HEK293T (cell line): Measurements from ENCODE around the gene C11orf58.

Experiments
- CTCF ChIA-PET: fragments of 350-600 bp; formaldehyde crosslinking; extraction: SDS; loops from one replicate; lab custom pipeline; 2021; ENCODE audit warnings: antibody characterized with exemption, inconsistent platforms; lab: Yijun Ruan, JAX
- POLR2A ChIA-PET: fragments of 350-600 bp; formaldehyde crosslinking; extraction: SDS; loops from one replicate; lab custom pipeline; 2020; ENCODE audit warnings: antibody characterized with exemption, inconsistent platforms; lab: Yijun Ruan, JAX
- DNase-seq: peaks from one replicate; pipeline ENCODE4 v3.0.0; 2012; ENCODE audit warnings: mixed read lengths; ENCODE audit errors: extremely low spot score
- ARNT ChIP-seq: fragments of 450-650 bp; IDR thresholded peaks from 2 replicates; pipeline ENCODE4 v1.6.1; 2017; ENCODE audit warnings: mild to moderate bottlenecking
- BHLHE40 ChIP-seq: fragments of 450-650 bp; IDR thresholded peaks from 2 replicates; pipeline ENCODE4 v1.6.1; 2016; ENCODE audit warnings: mild to moderate bottlenecking, moderate library complexity, borderline replicate concordance
- CTBP1 ChIP-seq: fragments of 450-650 bp; IDR thresholded peaks from 2 replicates; pipeline ENCODE4 v1.6.1; 2016; ENCODE audit warnings: borderline replicate concordance
- ELF4 ChIP-seq: fragments of 450-650 bp; IDR thresholded peaks from 2 replicates; pipeline ENCODE4 v1.6.1; 2017; ENCODE audit warnings: antibody characterized with exemption
- FOXA1 ChIP-seq: fragments of 450-650 bp; IDR thresholded peaks from 2 replicates; pipeline ENCODE4 v1.6.1; 2016; ENCODE audit warnings: mild to moderate bottlenecking
- FOXK2 ChIP-seq: fragments of 450-650 bp; IDR thresholded peaks from 2 replicates; pipeline ENCODE4 v1.6.1; 2016; ENCODE audit warnings: mild to moderate bottlenecking
- FOXM1 ChIP-seq: fragments of 450-650 bp; IDR thresholded peaks from 2 replicates; pipeline ENCODE4 v1.6.1; 2017; ENCODE audit warnings: mild to moderate bottlenecking, borderline replicate concordance
- HDGF ChIP-seq: fragments of 450-650 bp; IDR thresholded peaks from 2 replicates; pipeline ENCODE4 v1.6.1; 2017; ENCODE audit warnings: antibody characterized with exemption, borderline replicate concordance
- L3MBTL2 ChIP-seq: fragments of 450-650 bp; conservative IDR thresholded peaks from 2 replicates; pipeline ENCODE4 v1.6.1; 2016; ENCODE audit warnings: mild to moderate bottlenecking
- LEF1 ChIP-seq: fragments of 450-650 bp; IDR thresholded peaks from 2 replicates; pipeline ENCODE4 v1.6.1; 2017; ENCODE audit warnings: mild to moderate bottlenecking, borderline replicate concordance
- NFRKB ChIP-seq: fragments of 450-650 bp; IDR thresholded peaks from 2 replicates; pipeline ENCODE4 v1.6.1; 2016; ENCODE audit warnings: mild to moderate bottlenecking, moderate library complexity
- PKNOX1 ChIP-seq: fragments of 450-650 bp; IDR thresholded peaks from 2 replicates; pipeline ENCODE4 v1.6.1; 2016
- SP1 ChIP-seq: fragments of 450-650 bp; IDR thresholded peaks from 2 replicates; pipeline ENCODE4 v1.6.1; 2017
- SUZ12 ChIP-seq: fragments of 450-650 bp; IDR thresholded peaks from 2 replicates; pipeline ENCODE4 v1.6.1; 2016; ENCODE audit warnings: mild to moderate bottlenecking
- TARDBP ChIP-seq: fragments of 450-650 bp; IDR thresholded peaks from 2 replicates; pipeline ENCODE4 v1.6.1; 2016
- ZNF384 ChIP-seq: fragments of 450-650 bp; IDR thresholded peaks from 2 replicates; pipeline ENCODE4 v1.6.1; 2016

The C11orf58 gene

GRCh38 chr11:16776711-16777612 is 38.5 kb downstream of the C11orf58 start:
- DNase-seq = no peak

DNA sequence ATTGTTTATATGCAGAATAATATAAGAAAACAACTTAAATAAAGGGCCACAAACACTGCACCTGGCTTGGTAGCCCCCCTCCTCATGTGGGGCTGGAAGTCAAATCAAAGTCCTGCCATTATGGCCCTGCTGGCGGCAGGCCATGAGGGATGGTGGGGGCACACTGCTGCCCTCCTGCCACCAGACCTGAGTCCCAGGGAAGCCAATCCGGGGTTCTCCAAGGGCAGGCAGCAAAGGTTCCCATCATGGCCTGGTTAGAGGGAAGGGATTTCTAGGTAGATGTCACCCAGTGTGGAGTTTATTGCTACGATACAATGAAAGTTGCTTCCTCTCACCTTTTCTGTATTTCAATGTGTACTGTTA is 39.1 kb downstream of the C11orf58 start:
- TF ChIP-seq FOXK2 = no peak
- TF ChIP-seq FOXA1 = no peak
- TF ChIP-seq FOXM1 = no peak
- TF ChIP-seq SUZ12 = no peak
- no peak for TF ChIP-seq BHLHE40
- TF ChIP-seq L3MBTL2 = no peak
- TF ChIP-seq ZNF384 = no peak
- no peak for TF ChIP-seq HDGF
- no peak for TF ChIP-seq NFRKB
- TF ChIP-seq SP1 = no peak
- CTCF ChIA-PET = no interaction called here
- DNase-seq = no peak
- POLR2A ChIA-PET = no interaction called here

More at GRCh38 chr11:16776711-16777612, 38.5 kb downstream of the C11orf58 start:
- POLR2A ChIA-PET = no interaction called here
- no peak for TF ChIP-seq SP1
- no peak for TF ChIP-seq ELF4
- TF ChIP-seq L3MBTL2 = no peak
- TF ChIP-seq TARDBP = no peak
- TF ChIP-seq PKNOX1 = no peak
- CTCF ChIA-PET = interaction anchor here (0.7 kb wide), 1 partner anchor 8 kb away, joined by 3 read pairs; no protein-coding TSS in a partner anchor

DNA sequence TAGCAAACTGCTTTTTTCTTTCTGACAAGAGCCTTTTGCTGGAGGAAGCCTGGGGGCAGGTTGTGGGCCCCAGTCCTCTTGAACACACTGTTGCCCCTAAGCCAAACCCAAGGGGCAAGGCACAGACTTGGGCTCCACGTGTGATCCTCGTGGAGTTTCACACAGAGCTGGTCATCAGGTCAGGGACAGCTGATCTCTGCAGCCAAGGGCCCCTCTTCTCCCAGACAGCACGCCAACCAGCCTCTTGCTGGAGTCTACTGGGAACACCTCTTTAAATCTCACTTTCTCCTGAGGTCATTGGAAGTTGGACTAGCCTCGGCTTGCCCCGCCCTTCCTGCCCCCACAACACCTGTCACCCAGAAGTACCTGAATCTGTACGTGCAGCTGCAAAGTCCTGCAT is 39.8 kb downstream of the C11orf58 start:
- POLR2A ChIA-PET = no interaction called here
- DNase-seq = no peak
- CTCF ChIA-PET = no interaction called here
- TF ChIP-seq SUZ12 = no peak
- no peak for TF ChIP-seq ZNF384
- no peak for TF ChIP-seq HDGF
- TF ChIP-seq LEF1 = no peak
- no peak for TF ChIP-seq L3MBTL2
- TF ChIP-seq TARDBP = no peak
- no peak for TF ChIP-seq BHLHE40
- no peak for TF ChIP-seq FOXM1
- TF ChIP-seq ELF4 = no peak
- no peak for TF ChIP-seq CTBP1

DNA sequence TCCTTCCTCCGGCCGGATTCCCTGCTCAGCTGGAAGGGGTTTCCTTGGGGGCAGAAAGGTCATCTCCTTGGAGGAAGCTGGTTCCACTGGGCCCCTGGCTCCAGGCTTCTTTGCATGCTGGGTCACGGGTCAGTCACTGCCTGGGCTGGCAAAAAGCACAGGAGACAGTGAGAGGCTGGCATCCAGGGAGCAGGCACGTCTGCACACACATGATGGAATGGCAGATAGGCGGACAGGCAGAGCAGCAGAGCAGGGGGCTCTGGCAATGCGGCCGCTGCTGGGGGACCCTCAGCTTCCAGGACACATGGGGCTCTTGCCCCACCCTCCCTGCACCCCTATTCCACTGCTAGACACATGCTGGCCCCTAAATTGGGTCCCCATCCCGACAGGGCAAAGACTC is 40.4 kb downstream of the C11orf58 start:
- ChIA-PET POLR2A (no interaction called here), CTCF (no interaction called here)
- DNase-seq = no peak
- TF ChIP-seq TARDBP (no peak), BHLHE40 (no peak), ELF4 (no peak), NFRKB (no peak), PKNOX1 (no peak), ARNT (no peak), ZNF384 (no peak), L3MBTL2 (no peak), CTBP1 (no peak), LEF1 (no peak), FOXM1 (no peak), SP1 (no peak), FOXK2 (no peak), FOXA1 (no peak), HDGF (no peak), SUZ12 (no peak)

- DNase-seq = no peak
- ChIA-PET CTCF (interaction anchor here (0.7 to 0.8 kb wide), 3 partner anchors 13 to 1336 kb away, joined by 3 read pairs; no protein-coding TSS in a partner anchor), POLR2A (no interaction called here)
- TF ChIP-seq TARDBP (no peak), ARNT (no peak), ZNF384 (no peak), L3MBTL2 (no peak), LEF1 (no peak), PKNOX1 (no peak)
These were observed 41.0 kb downstream of the C11orf58 start for GRCh38 chr11:16779436-16779835.

DNA sequence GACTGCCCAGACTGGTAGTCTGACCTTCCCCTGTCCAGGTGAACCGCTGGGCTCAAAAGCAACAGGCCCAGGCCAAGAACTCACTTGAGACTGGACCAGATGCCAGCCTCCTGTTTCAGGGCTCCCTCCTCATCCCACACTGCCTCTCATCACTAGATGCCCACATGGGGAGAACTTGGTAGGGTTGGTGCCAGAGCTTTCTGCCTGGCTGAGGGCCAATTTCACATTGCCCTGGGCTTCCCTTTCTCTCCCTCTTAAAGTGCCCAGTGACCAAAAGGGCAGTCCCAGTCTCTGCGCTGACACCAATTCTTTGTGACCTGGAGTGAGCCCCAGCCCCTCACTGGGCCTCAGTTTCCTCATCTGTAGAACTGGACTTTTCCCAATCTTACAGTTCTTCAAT is 41.7 kb downstream of the C11orf58 start:
- CTCF ChIA-PET = interaction anchor here (0.7 to 0.8 kb wide), 2 partner anchors 12 to 1335 kb away, joined by 3 read pairs; no protein-coding TSS in a partner anchor
- TF ChIP-seq CTBP1 = no peak

More for the DNA sequence above, 41.7 kb downstream of the C11orf58 start:
- DNase-seq = no peak
- POLR2A ChIA-PET = no interaction called here
